SK-N-SH treated with all-trans-retinoic acid at 6 μM for 48 hours (cell line): ENCODE data around the gene GOLGA6B.

Experiments used
- ATAC-seq: fragments of 200-7000 bp; cut with Tn5 transposase; 3 replicates; pipeline ENCODE4 v1.9.1; 2020; ENCODE audit warnings: mild to moderate bottlenecking, moderate library complexity
- BACH2 ChIP-seq: fragments of 250-450 bp; sonication (Bioruptor Pico); IDR thresholded peaks from 2 replicates; pipeline ENCODE4 v1.9.0; 2021; ENCODE audit warnings: mild to moderate bottlenecking, borderline replicate concordance
- ESRRG ChIP-seq: fragments of 250-450 bp; sonication (Bioruptor Pico); IDR thresholded peaks from 2 replicates; pipeline ENCODE4 v1.6.1; 2021; ENCODE audit warnings: mild to moderate bottlenecking
- GLIS3 ChIP-seq: fragments of 250-450 bp; sonication (Bioruptor Pico); IDR thresholded peaks from 2 replicates; pipeline ENCODE4 v1.5.0; 2020; ENCODE audit warnings: mild to moderate bottlenecking, moderate library complexity
- ISL1 ChIP-seq: fragments of 250-450 bp; sonication (Bioruptor Pico); IDR thresholded peaks from 2 replicates; pipeline ENCODE4 v2.1.2; 2022; ENCODE audit warnings: mild to moderate bottlenecking, moderate library complexity
- OSR1 ChIP-seq: fragments of 250-450 bp; sonication (Bioruptor Pico); IDR thresholded peaks from 2 replicates; pipeline ENCODE4 v1.8.0; 2022; ENCODE audit warnings: moderate library complexity, mild to moderate bottlenecking, inconsistent platforms
- RARB ChIP-seq: fragments of 250-450 bp; sonication (Bioruptor Pico); IDR thresholded peaks from 2 replicates; pipeline ENCODE4 v1.8.0; 2021; ENCODE audit warnings: mild to moderate bottlenecking, moderate library complexity
- SNAI2 ChIP-seq: fragments of 250-450 bp; sonication (Bioruptor Pico); IDR thresholded peaks from 2 replicates; pipeline ENCODE4 v1.5.0; 2020; ENCODE audit warnings: mild to moderate bottlenecking, moderate library complexity
- TCF4 ChIP-seq: fragments of 250-450 bp; sonication (Bioruptor Pico); IDR thresholded peaks from 2 replicates; pipeline ENCODE4 v1.8.0; 2021; ENCODE audit warnings: mild to moderate bottlenecking, moderate library complexity, borderline replicate concordance
- TOX ChIP-seq: fragments of 250-450 bp; sonication (Bioruptor Pico); IDR thresholded peaks from 2 replicates; pipeline ENCODE4 v1.8.0; 2021; ENCODE audit warnings: mild to moderate bottlenecking, moderate library complexity, borderline replicate concordance
- ZC3H10 ChIP-seq: fragments of 250-450 bp; sonication (Bioruptor Pico); IDR thresholded peaks from 2 replicates; pipeline ENCODE4 v1.5.1; 2021; ENCODE audit warnings: mild to moderate bottlenecking, moderate library complexity
- ZFP3 ChIP-seq: fragments of 250-450 bp; sonication (Bioruptor Pico); IDR thresholded peaks from 2 replicates; pipeline ENCODE4 v1.5.0; 2020; ENCODE audit warnings: mild to moderate bottlenecking, moderate library complexity
- ZFP30 ChIP-seq: fragments of 450-650 bp; formaldehyde crosslinking; IDR thresholded peaks from 2 replicates; pipeline ENCODE4 v1.5.0; 2022; ENCODE audit warnings: mild to moderate bottlenecking, moderate library complexity
- ZNF565 ChIP-seq: fragments of 450-650 bp; formaldehyde crosslinking; conservative IDR thresholded peaks from 2 replicates; pipeline ENCODE4 v1.5.0; 2020; ENCODE audit warnings: low read depth, mild to moderate bottlenecking, moderate library complexity
- ZNF70 ChIP-seq: fragments of 450-650 bp; formaldehyde crosslinking; IDR thresholded peaks from 2 replicates; pipeline ENCODE4 v1.5.0; 2020; ENCODE audit warnings: mild to moderate bottlenecking, moderate library complexity
- ZNF8 ChIP-seq: fragments of 450-650 bp; formaldehyde crosslinking; IDR thresholded peaks from 2 replicates; pipeline ENCODE4 v1.5.0; 2020; ENCODE audit warnings: mild to moderate bottlenecking, moderate library complexity
- TF ChIP-seq, protein P1 (sequence below): fragments of 250-450 bp; sonication (Bioruptor Pico); IDR thresholded peaks from 2 replicates; pipeline ENCODE4 v1.5.1; 2020; ENCODE audit warnings: low read depth, mild to moderate bottlenecking, moderate library complexity
- TF ChIP-seq, protein P2 (sequence below): fragments of 250-450 bp; sonication (Bioruptor Pico); IDR thresholded peaks from 2 replicates; pipeline ENCODE4 v1.8.0; 2020; ENCODE audit warnings: mild to moderate bottlenecking, moderate library complexity, borderline replicate concordance
- TF ChIP-seq, protein P3 (sequence below): fragments of 250-450 bp; sonication (Bioruptor Pico); IDR thresholded peaks from 2 replicates; pipeline ENCODE4 v1.5.1; 2021; ENCODE audit warnings: mild to moderate bottlenecking, moderate library complexity
- TF ChIP-seq, protein P4 (sequence below): fragments of 250-450 bp; sonication (Bioruptor Pico); IDR thresholded peaks from 2 replicates; pipeline ENCODE4 v1.8.0; 2021; ENCODE audit warnings: low read depth, mild to moderate bottlenecking, moderate library complexity, borderline replicate concordance
- TF ChIP-seq, protein P5 (sequence below): fragments of 250-450 bp; sonication (Bioruptor Pico); IDR thresholded peaks from 2 replicates; pipeline ENCODE4 v1.5.0; 2020; ENCODE audit warnings: mild to moderate bottlenecking, moderate library complexity

The GOLGA6B gene

DNA sequence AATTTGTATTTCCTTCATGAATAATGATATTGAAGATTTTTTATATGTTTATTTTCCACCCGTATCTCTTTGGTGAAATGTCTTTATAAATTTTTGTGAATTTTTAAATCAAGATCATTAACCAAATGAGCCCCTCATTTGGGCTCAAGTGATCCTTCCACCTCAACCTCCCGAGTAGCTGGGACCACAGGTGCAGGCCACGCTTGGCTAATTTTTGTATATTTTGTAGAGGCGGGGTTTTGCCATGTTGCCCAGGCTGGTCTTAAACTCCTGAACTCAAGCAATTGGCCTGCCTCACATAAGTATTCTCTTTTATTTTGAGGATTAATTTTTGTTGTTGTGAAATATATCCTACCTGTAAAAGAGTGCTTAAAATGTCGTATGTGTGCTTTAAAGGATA, 36.4 kb downstream of the GOLGA6B start:
- no peak for ATAC-seq
- TF ChIP-seq BACH2 (CRISPR knock-in tag) = no peak
- TF ChIP-seq OSR1 = no peak
- TF ChIP-seq, protein P1, sequence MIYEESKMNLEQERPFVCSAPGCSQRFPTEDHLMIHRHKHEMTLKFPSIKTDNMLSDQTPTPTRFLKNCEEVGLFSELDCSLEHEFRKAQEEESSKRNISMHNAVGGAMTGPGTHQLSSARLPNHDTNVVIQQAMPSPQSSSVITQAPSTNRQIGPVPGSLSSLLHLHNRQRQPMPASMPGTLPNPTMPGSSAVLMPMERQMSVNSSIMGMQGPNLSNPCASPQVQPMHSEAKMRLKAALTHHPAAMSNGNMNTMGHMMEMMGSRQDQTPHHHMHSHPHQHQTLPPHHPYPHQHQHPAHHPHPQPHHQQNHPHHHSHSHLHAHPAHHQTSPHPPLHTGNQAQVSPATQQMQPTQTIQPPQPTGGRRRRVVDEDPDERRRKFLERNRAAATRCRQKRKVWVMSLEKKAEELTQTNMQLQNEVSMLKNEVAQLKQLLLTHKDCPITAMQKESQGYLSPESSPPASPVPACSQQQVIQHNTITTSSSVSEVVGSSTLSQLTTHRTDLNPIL (CRISPR knock-in tag) = no peak
- no peak for TF ChIP-seq GLIS3 (CRISPR knock-in tag)
- TF ChIP-seq ISL1 (CRISPR knock-in tag) = no peak
- TF ChIP-seq ZC3H10 (CRISPR knock-in tag) = no peak
- no peak for TF ChIP-seq ZNF70 (CRISPR knock-in tag)
- TF ChIP-seq SNAI2 (CRISPR knock-in tag) = no peak
- TF ChIP-seq ZFP3 (CRISPR knock-in tag) = no peak
- TF ChIP-seq TCF4 (CRISPR knock-in tag) = no peak
- no peak for TF ChIP-seq ZNF8 (CRISPR knock-in tag)
- no peak for TF ChIP-seq ESRRG (CRISPR knock-in tag)
- TF ChIP-seq, protein P2, sequence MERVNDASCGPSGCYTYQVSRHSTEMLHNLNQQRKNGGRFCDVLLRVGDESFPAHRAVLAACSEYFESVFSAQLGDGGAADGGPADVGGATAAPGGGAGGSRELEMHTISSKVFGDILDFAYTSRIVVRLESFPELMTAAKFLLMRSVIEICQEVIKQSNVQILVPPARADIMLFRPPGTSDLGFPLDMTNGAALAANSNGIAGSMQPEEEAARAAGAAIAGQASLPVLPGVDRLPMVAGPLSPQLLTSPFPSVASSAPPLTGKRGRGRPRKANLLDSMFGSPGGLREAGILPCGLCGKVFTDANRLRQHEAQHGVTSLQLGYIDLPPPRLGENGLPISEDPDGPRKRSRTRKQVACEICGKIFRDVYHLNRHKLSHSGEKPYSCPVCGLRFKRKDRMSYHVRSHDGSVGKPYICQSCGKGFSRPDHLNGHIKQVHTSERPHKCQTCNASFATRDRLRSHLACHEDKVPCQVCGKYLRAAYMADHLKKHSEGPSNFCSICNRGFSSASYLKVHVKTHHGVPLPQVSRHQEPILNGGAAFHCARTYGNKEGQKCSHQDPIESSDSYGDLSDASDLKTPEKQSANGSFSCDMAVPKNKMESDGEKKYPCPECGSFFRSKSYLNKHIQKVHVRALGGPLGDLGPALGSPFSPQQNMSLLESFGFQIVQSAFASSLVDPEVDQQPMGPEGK (CRISPR knock-in tag) = no peak
- TF ChIP-seq, protein P3, sequence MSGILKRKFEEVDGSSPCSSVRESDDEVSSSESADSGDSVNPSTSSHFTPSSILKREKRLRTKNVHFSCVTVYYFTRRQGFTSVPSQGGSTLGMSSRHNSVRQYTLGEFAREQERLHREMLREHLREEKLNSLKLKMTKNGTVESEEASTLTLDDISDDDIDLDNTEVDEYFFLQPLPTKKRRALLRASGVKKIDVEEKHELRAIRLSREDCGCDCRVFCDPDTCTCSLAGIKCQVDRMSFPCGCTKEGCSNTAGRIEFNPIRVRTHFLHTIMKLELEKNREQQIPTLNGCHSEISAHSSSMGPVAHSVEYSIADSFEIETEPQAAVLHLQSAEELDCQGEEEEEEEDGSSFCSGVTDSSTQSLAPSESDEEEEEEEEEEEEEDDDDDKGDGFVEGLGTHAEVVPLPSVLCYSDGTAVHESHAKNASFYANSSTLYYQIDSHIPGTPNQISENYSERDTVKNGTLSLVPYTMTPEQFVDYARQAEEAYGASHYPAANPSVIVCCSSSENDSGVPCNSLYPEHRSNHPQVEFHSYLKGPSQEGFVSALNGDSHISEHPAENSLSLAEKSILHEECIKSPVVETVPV (CRISPR knock-in tag) = no peak

DNA sequence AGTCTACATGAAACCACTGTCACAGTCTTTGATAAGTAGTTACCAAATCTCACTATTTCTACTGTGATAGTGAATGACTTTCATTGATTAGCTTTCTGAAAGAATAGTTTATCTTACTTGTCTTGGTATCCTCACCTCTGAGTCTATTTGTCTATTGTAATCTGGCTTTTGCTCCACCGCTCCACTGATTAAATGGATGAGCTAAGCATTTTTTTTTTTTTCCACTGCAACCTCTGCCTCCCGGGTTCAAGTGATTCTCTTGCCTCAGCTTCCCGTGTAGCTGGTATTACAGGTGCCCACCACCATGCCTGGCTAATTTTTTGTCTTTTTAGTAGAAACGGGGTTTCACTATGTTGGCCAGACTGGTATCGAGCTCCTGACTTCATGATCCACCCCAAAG, 44.4 kb downstream of the GOLGA6B start:
- TF ChIP-seq OSR1 (no peak), ESRRG (CRISPR knock-in tag) (no peak), ZFP30 (CRISPR knock-in tag) (no peak), RARB (CRISPR knock-in tag) (no peak), TCF4 (CRISPR knock-in tag) (no peak), SNAI2 (CRISPR knock-in tag) (no peak), ZNF70 (CRISPR knock-in tag) (no peak), GLIS3 (CRISPR knock-in tag) (no peak), ZNF565 (no peak), ISL1 (CRISPR knock-in tag) (no peak), ZFP3 (CRISPR knock-in tag) (no peak), ZC3H10 (CRISPR knock-in tag) (no peak), BACH2 (CRISPR knock-in tag) (no peak), ZNF8 (CRISPR knock-in tag) (no peak), TOX (CRISPR knock-in tag) (no peak)
- TF ChIP-seq, protein P4, sequence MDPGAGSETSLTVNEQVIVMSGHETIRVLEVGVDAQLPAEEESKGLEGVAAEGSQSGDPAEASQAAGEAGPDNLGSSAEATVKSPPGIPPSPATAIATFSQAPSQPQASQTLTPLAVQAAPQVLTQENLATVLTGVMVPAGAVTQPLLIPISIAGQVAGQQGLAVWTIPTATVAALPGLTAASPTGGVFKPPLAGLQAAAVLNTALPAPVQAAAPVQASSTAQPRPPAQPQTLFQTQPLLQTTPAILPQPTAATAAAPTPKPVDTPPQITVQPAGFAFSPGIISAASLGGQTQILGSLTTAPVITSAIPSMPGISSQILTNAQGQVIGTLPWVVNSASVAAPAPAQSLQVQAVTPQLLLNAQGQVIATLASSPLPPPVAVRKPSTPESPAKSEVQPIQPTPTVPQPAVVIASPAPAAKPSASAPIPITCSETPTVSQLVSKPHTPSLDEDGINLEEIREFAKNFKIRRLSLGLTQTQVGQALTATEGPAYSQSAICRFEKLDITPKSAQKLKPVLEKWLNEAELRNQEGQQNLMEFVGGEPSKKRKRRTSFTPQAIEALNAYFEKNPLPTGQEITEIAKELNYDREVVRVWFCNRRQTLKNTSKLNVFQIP = no peak
- TF ChIP-seq, protein P5, sequence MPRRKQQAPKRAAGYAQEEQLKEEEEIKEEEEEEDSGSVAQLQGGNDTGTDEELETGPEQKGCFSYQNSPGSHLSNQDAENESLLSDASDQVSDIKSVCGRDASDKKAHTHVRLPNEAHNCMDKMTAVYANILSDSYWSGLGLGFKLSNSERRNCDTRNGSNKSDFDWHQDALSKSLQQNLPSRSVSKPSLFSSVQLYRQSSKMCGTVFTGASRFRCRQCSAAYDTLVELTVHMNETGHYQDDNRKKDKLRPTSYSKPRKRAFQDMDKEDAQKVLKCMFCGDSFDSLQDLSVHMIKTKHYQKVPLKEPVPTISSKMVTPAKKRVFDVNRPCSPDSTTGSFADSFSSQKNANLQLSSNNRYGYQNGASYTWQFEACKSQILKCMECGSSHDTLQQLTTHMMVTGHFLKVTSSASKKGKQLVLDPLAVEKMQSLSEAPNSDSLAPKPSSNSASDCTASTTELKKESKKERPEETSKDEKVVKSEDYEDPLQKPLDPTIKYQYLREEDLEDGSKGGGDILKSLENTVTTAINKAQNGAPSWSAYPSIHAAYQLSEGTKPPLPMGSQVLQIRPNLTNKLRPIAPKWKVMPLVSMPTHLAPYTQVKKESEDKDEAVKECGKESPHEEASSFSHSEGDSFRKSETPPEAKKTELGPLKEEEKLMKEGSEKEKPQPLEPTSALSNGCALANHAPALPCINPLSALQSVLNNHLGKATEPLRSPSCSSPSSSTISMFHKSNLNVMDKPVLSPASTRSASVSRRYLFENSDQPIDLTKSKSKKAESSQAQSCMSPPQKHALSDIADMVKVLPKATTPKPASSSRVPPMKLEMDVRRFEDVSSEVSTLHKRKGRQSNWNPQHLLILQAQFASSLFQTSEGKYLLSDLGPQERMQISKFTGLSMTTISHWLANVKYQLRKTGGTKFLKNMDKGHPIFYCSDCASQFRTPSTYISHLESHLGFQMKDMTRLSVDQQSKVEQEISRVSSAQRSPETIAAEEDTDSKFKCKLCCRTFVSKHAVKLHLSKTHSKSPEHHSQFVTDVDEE (CRISPR knock-in tag) = no peak
- TF ChIP-seq, protein P1 (CRISPR knock-in tag) = no peak
- ATAC-seq = no peak
